Measurements from ENCODE around the gene PXK. TPM values are rescaled to one million over a fixed set of nuclear protein-coding genes. Genes with fewer than 3 reads are reported as not detected.

Gene PXK
- total RNA-seq, 1 donor from 2014 or later = 29.8 TPM

GRCh38 chr3:58452176-58452575 lies 119.5 kb downstream of the PXK start:
- no peak for DNase-seq
- H3K4me1 ChIP-seq = no peaks in the 10 kb centered on the region
- H3K36me3 ChIP-seq = no peaks in the 10 kb centered on the region
- peaks cover 18% of the 10 kb centered on the region for H3K9me3 ChIP-seq
- H3K27me3 ChIP-seq = no peaks in the 10 kb centered on the region
- intact Hi-C loops (cut with DNase I) = no loop called here
- no peak overlapping the region for H3K4me3 ChIP-seq
- no peak overlapping the region for H3K27ac ChIP-seq
- no peak for TF ChIP-seq CTCF (IDR thresholded peaks at IDR 0.05)
- ATAC-seq = no peak

- no peaks in the 10 kb centered on the region for H3K36me3 ChIP-seq
- H3K27ac ChIP-seq = no peak overlapping the region
- H3K9me3 ChIP-seq = peaks cover 14% of the 10 kb centered on the region
- DNase-seq (no peak), ATAC-seq (no peak)
- no peak overlapping the region for H3K4me3 ChIP-seq
- H3K4me1 ChIP-seq = peaks cover 12% of the 10 kb centered on the region
- intact Hi-C loops (cut with DNase I) = no loop called here
- TF ChIP-seq CTCF (IDR thresholded peaks at IDR 0.05) = no peak
- no peaks in the 10 kb centered on the region for H3K27me3 ChIP-seq
Observed at GRCh38 chr3:58459160-58459559, 126.5 kb downstream of the PXK start.

DNA sequence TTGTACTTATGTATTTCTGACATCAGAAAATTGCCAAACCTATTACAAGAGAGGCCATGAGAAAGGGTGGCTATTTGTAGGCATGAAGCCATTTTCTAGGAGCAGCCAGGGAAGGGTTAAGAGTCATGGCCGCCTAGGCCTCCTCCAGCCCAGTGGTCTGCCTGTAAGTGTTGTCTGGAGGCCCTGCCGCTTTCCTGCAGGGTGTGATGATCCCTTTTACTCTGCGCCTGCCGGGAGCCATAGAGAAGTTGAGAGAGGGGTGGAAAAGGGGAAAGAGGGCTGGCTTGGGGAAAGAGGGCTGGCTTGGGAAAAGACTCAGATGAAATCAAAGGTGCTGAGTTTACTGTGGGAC lies 130.1 kb downstream of the PXK start:
- Histone ChIP-seq H3K4me3 (no peak overlapping the region), H3K36me3 (no peaks in the 10 kb centered on the region), H3K9me3 (no peaks in the 10 kb centered on the region), H3K4me1 (peaks cover 12% of the 10 kb centered on the region), H3K27ac (no peak overlapping the region), H3K27me3 (no peaks in the 10 kb centered on the region)
- intact Hi-C loops (cut with DNase I) = no loop called here
- no peak for TF ChIP-seq CTCF (IDR thresholded peaks at IDR 0.05)
- ATAC-seq (no peak), DNase-seq (no peak)

- DNase-seq (peak; percentile 84), ATAC-seq (peak; percentile 98)
- peak; percentile 86 for TF ChIP-seq CTCF (IDR thresholded peaks at IDR 0.05)
- intact Hi-C loops (cut with DNase I) = no loop called here
- Histone ChIP-seq H3K27ac (no peak overlapping the region), H3K36me3 (no peaks in the 10 kb centered on the region), H3K4me3 (peak overlapping the region; percentile 39), H3K4me1 (peaks cover 12% of the 10 kb centered on the region), H3K9me3 (no peaks in the 10 kb centered on the region), H3K27me3 (no peaks in the 10 kb centered on the region)
Observed at GRCh38 chr3:58463181-58463941, 130.7 kb downstream of the PXK start.

DNA sequence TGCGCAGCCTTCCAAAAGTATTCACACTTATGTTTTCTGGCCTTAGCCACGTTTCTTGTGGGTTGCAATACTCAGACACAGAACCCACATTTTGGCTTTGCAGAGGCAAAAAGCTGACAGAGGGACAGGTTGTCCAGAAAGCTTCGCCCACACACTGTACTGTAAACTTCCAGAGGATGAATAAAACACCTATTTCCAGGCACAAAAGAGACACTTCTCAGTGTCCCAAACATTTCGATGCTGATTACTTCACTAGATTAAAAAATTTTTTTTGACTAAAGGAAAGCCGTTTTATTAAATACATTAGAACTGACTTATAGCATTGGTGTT lies 131.2 kb downstream of the PXK start:
- H3K27me3 ChIP-seq = no peaks in the 10 kb centered on the region
- TF ChIP-seq CTCF (IDR thresholded peaks at IDR 0.05) = no peak
- H3K4me3 ChIP-seq = no peak overlapping the region
- H3K27ac ChIP-seq = no peak overlapping the region
- H3K36me3 ChIP-seq = no peaks in the 10 kb centered on the region
- DNase-seq (no peak), ATAC-seq (no peak)
- peaks cover 12% of the 10 kb centered on the region for H3K4me1 ChIP-seq
- H3K9me3 ChIP-seq = no peaks in the 10 kb centered on the region
- intact Hi-C loops (cut with DNase I) = no loop called here

GRCh38 chr3:58464866-58465265 lies 132.2 kb downstream of the PXK start:
- Histone ChIP-seq H3K27me3 (no peaks in the 10 kb centered on the region), H3K36me3 (no peaks in the 10 kb centered on the region), H3K27ac (no peak overlapping the region), H3K4me3 (no peak overlapping the region), H3K4me1 (peaks cover 12% of the 10 kb centered on the region), H3K9me3 (no peaks in the 10 kb centered on the region)
- TF ChIP-seq CTCF (IDR thresholded peaks at IDR 0.05) = no peak
- ATAC-seq (no peak), DNase-seq (no peak)
- intact Hi-C loops (cut with DNase I) = no loop called here

Measured in upper lobe of right lung (tissue), 1 donor.